Measurements from ENCODE around the gene FAM163A.
"Not testable (repeated sequence)": the region's sequence is repeated elsewhere in the genome, so short reads cannot be mapped to it uniquely, and the experiment has no call there.

The FAM163A gene

GRCh38 chr1:179817056-179817455, 74.0 kb downstream of the FAM163A start:
- DNase-seq: no peak

GRCh38 chr1:179817789-179818188, 74.7 kb downstream of the FAM163A start:
- DNase-seq: no peak

- no peak for DNase-seq
These were observed 75.2 kb downstream of the FAM163A start for GRCh38 chr1:179818260-179818659.

GRCh38 chr1:179818743-179819173, 75.7 kb downstream of the FAM163A start:
- DNase-seq: no peak

GRCh38 chr1:179820226-179820970, 77.3 kb downstream of the FAM163A start:
- DNase-seq: no peak

- no peak for DNase-seq
These were observed 78.4 kb downstream of the FAM163A start for GRCh38 chr1:179821524-179821923.

- no peak for DNase-seq
These were observed 79.0 kb downstream of the FAM163A start for GRCh38 chr1:179822065-179822464.

GRCh38 chr1:179823693-179824092, 80.6 kb downstream of the FAM163A start:
- DNase-seq: no peak

- DNase-seq: no peak
These were observed 81.2 kb downstream of the FAM163A start for GRCh38 chr1:179824265-179824664.

- no peak for DNase-seq
These were observed 82.1 kb downstream of the FAM163A start for GRCh38 chr1:179825206-179825605.

- DNase-seq: no peak
These were observed 82.8 kb downstream of the FAM163A start for GRCh38 chr1:179825798-179826460.

- no peak for DNase-seq
These were observed 83.7 kb downstream of the FAM163A start for GRCh38 chr1:179826626-179827280.

GRCh38 chr1:179828554-179829110, 85.5 kb downstream of the FAM163A start:
- DNase-seq: no peak

GRCh38 chr1:179831225-179831624, 88.1 kb downstream of the FAM163A start:
- DNase-seq: no peak

- DNase-seq: no peak
These were observed 89.0 kb downstream of the FAM163A start for GRCh38 chr1:179831852-179832699.

- not testable (repeated sequence) for DNase-seq
These were observed 93.8 kb downstream of the FAM163A start for GRCh38 chr1:179836686-179837445.

- no peak for DNase-seq
These were observed 97.0 kb downstream of the FAM163A start for GRCh38 chr1:179840107-179840506.

GRCh38 chr1:179848233-179848632, 105.1 kb downstream of the FAM163A start:
- DNase-seq: no peak

- no peak for DNase-seq
These were observed 110.0 kb downstream of the FAM163A start for GRCh38 chr1:179853102-179853501.

- not testable (repeated sequence) for DNase-seq
These were observed 112.7 kb downstream of the FAM163A start for GRCh38 chr1:179855831-179856230.

- DNase-seq: no peak
These were observed 113.2 kb downstream of the FAM163A start for GRCh38 chr1:179856296-179856695.

- no peak for DNase-seq
These were observed 113.9 kb downstream of the FAM163A start for GRCh38 chr1:179857009-179857408.
